Thoracic aorta (tissue), 2 donors: Measurements from ENCODE around the gene NBDY. TPM values are rescaled to one million over a fixed set of nuclear protein-coding genes. Genes with fewer than 3 reads are reported as not detected.
A peak's percentile ranks its signal among the peaks of the same experiment; 100 is the strongest.
"Not testable (repeated sequence)": the region's sequence is repeated elsewhere in the genome, so short reads cannot be mapped to it uniquely, and the experiment has no call there.

Experiments used
- ATAC-seq: fragments of 150-250 bp; one replicate; pipeline ENCODE4 v1.8.0; 2017; ENCODE audit warnings: low read depth; ENCODE audit not compliant: insufficient number of reproducible peaks, low FRiP score
- DNase-seq: peaks from one replicate; pipeline ENCODE4 v3.0.0-alpha.2; 2020; ENCODE audit warnings: low spot score
- H3K27ac ChIP-seq, 2 donors: fragments of 200-600 bp; sonication (generic); 1 replicate in 1 of 2; 2 replicates in 1 of 2; pipeline ENCODE4 v1.5.1; 2016; ENCODE audit warnings: mild to moderate bottlenecking in 2 of 2, moderate library complexity in 2 of 2
- H3K27me3 ChIP-seq: fragments of 200-600 bp; sonication (generic); replicated peaks from 2 replicates; pipeline ENCODE4 v1.6.0; 2016; ENCODE audit warnings: mild to moderate bottlenecking; ENCODE audit not compliant: insufficient read depth
- H3K36me3 ChIP-seq: fragments of 200-600 bp; sonication (generic); one replicate; pipeline ENCODE4 v1.5.1; 2016
- H3K4me1 ChIP-seq, 2 donors: fragments of 200-600 bp; sonication (generic); 1 replicate in 1 of 2; 2 replicates in 1 of 2; pipeline versions ENCODE4 v1.5.1 to v1.6.0; 2016; ENCODE audit warnings: low read depth in 2 of 2, mild to moderate bottlenecking in 1 of 2; ENCODE audit not compliant: control insufficient read depth in 1 of 2
- H3K4me3 ChIP-seq: fragments of 200-600 bp; sonication (generic); 2 replicates; pipeline ENCODE4 v1.5.1; 2016; ENCODE audit warnings: mild to moderate bottlenecking
- H3K9me3 ChIP-seq: fragments of 200-600 bp; sonication (generic); 2 replicates; pipeline ENCODE4 v1.5.1; 2016
- CTCF ChIP-seq: fragments of 200-600 bp; sonication (generic); IDR thresholded peaks from one replicate; pipeline ENCODE4 v1.5.1; 2019; ENCODE audit warnings: antibody characterized with exemption
- total RNA-seq, 2 donors: library from RNA; depleted of rRNA; stranded (reverse); fragments of >200 nt; gene quantifications; one replicate each; pipeline versions ENCODE4 v1.1.0 to v1.2.3, GENCODE V29; 2016

Gene NBDY
- total RNA-seq, 2 donors from 2014 or later = 8.3 to 12.0 TPM

DNA sequence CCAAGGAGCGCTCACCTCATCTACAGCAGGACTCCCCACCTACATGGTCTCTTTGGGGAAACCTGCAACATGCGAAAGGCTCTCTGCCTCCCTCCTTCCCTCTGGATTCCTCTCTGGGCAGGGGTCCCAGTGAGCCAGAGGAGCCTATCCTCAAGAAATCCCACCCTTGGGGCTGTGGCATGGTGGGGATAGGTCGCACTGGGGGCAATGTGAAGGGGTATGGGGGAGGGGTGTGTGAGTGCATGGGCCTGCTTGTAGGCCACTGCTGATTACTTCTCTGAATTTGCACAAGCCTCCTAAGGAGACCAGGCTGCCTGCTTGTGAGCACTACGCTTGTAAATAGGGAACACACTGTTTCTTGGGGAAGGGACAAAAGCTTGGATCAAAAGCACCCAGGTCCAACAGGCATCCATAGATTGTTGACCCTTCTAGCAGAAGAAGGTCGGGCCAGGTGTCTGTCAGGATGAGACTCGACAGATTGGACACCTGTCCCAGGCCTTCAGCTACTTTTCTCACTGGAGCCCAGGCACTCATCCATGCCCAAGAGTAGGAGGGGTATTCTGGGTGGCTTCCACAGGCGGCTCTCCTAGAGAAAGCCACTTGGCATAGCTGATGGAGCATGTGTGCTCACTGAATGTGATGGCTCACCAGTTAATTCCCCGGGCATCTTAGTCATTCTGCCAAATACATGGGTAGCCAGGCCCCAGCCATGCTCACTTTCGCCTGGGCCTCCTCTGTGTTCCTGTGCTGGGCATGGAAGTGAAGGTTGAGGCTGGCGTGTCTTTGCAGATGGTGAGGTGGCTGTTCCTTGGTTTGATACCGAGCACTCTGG lies 75.0 kb downstream of the NBDY start:
- no peak for TF ChIP-seq CTCF
- DNase-seq (no peak), ATAC-seq (no peak)
- Histone ChIP-seq H3K27ac (peak overlapping the region; percentile 22 to 49), H3K36me3 (no peaks in the 10 kb centered on the region), H3K4me1 (peaks cover 0 to 9% of the 10 kb centered on the region in 2 donors), H3K9me3 (no peaks in the 10 kb centered on the region), H3K27me3 (no peaks in the 10 kb centered on the region), H3K4me3 (no peak overlapping the region)

DNA sequence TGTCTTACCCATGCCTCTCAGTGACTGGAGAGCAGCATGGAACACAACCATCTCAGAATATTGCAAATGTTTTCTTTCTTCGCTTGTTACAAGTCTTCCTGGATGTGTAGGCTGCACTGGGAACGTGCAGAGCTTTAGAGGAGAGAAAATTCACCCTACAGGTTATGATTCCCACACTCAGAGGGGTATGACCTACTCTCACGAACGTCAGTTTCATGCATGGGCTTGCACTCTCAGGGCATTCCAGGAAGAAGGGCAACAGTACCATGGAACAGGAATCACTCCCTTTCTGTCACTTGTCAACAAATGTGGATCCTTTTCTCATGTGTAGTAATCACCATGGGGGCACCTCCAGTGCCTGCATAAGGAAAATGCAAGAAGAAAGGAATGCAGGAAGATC lies 75.8 kb downstream of the NBDY start:
- Histone ChIP-seq H3K4me3 (no peak overlapping the region), H3K9me3 (no peaks in the 10 kb centered on the region), H3K27ac (no peak overlapping the region), H3K36me3 (no peaks in the 10 kb centered on the region), H3K27me3 (no peaks in the 10 kb centered on the region), H3K4me1 (peaks cover 0 to 9% of the 10 kb centered on the region in 2 donors)
- DNase-seq = no peak
- no peak for TF ChIP-seq CTCF
- ATAC-seq = no peak

GRCh38 chrX:56805399-56805798 lies 76.4 kb downstream of the NBDY start:
- Histone ChIP-seq H3K4me1 (peaks cover 0 to 9% of the 10 kb centered on the region in 2 donors), H3K27me3 (no peaks in the 10 kb centered on the region), H3K36me3 (no peaks in the 10 kb centered on the region), H3K27ac (no peak overlapping the region), H3K9me3 (no peaks in the 10 kb centered on the region), H3K4me3 (no peak overlapping the region)
- ATAC-seq = no peak
- DNase-seq = no peak
- no peak for TF ChIP-seq CTCF

GRCh38 chrX:56806176-56806575 lies 77.1 kb downstream of the NBDY start:
- not testable (repeated sequence) for DNase-seq, H3K9me3 ChIP-seq, H3K27ac ChIP-seq, ATAC-seq, H3K36me3 ChIP-seq, H3K4me3 ChIP-seq, H3K4me1 ChIP-seq, H3K27me3 ChIP-seq

DNA sequence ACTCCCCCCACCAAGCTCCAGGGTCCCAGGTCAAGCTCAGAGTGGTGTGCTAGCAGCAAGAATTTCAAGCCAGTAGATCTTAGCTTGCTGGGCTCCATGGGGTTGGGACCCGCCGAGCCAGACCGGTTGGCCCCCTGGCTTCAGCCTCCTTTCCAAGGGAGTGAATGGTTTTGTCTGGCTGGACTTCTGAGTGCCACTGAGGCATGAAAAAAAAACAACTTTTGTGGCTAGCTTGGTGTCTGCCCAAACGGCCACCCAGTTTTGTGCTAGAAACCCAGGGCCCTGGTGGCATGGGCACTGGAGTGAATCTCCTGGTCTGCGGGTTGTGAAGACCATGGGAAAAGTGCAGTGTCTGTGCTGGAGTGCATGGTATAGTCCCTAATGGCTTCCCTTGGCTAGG lies 82.6 kb downstream of the NBDY start:
- Histone ChIP-seq H3K9me3 (no peaks in the 10 kb centered on the region), H3K36me3 (no peaks in the 10 kb centered on the region), H3K4me1 (no peaks in the 10 kb centered on the region), H3K4me3 (no peak overlapping the region), H3K27me3 (no peaks in the 10 kb centered on the region), H3K27ac (no peak overlapping the region)
- no peak for DNase-seq
- no peak for ATAC-seq
- TF ChIP-seq CTCF = no peak
